GM18511 (cell line): ENCODE measurements around the gene PUM1.

ENCODE experiments used
- ATAC-seq: cut with Tn5 transposase; IDR thresholded peaks from one replicate; pipeline ENCODE4 v1.9.1; 2021; ENCODE audit warnings: mild to moderate bottlenecking, moderate library complexity; ENCODE audit not compliant: unreplicated experiment

The PUM1 gene

DNA sequence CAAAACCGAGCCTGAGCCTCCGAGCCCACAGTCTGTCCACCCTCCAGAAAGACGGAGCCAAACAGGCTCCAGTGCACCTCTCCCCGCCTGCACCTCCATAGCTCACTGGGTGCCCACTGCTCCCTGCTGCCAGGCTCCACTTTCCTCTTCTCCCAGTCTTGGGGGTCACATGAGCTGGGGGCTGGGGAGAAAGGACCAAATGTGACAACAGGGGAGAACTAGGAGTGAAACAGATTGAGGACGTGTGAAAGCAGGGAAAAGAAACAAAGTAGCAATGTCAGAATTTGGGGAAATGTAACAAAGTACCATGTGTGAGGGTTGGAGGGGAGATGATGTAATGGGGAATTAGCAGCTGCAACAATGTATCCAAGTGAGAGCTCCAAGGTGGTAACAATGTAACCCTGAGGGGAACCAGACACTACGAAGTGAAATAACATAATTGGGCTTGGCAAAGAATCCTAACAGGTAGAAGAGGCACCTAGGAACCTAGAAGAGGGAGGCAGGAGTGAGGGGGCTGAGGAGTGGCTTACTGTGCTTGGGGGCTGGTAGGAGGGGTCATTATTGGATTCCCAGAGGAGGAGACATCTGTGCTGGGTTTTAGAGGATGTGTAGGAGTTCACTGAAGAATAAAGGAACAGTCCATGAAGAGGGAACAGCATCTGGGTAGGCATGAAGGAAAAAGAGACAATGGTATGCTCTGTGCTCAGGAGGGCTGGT lies 169.4 kb downstream of the PUM1 start:
- ATAC-seq: no peak

DNA sequence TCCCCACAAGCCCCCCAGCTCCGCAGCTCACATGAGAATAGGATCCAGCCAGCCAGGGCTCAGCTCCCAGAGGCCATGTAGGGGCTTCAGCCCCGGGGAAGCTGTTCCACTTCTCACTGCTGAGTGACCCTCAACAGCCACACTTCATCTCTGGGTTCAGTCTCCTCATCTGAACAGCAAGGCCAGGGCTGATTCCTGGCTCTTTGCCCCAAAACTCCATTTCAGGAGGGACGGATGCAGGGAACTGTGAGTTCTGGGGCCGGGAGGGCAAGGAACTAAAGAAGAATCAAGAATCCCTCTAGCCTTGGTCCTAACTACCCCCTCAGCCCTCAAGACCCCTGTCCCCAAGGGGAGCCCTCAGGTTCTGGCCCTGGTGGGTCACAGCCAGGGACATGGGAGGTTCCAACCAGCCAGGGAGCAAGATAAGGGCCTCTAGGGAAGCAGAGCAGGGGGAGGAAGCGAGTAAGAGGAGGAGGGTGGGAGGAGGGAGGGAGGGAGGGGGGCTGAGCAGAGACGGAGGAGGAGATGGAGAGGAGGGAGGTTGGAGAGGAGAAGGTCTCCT lies 170.1 kb downstream of the PUM1 start:
- ATAC-seq: no peak

DNA sequence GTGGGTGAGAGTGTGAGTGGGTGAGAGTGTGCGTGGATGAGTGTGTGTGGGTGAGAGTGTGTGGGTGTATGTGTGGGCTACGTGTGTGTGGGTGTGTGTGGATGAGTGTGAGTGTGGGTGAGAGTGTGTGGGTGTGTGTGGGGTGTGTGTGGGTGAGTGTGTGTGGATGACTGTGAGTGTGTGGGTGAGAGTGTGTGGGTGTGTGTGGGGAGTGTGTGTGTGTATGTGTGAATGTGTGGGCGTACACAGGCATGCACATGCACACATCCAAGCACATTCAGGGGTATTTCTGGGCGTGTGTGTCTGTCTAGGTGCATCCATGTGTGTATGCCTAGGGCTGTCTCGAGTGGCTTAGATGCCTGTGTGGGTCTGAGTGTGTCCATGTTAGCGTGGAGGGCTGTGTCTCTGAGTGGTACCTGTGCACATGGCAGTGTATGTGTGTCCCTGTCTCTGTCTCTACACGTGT lies 171.0 kb downstream of the PUM1 start:
- no peak for ATAC-seq

DNA sequence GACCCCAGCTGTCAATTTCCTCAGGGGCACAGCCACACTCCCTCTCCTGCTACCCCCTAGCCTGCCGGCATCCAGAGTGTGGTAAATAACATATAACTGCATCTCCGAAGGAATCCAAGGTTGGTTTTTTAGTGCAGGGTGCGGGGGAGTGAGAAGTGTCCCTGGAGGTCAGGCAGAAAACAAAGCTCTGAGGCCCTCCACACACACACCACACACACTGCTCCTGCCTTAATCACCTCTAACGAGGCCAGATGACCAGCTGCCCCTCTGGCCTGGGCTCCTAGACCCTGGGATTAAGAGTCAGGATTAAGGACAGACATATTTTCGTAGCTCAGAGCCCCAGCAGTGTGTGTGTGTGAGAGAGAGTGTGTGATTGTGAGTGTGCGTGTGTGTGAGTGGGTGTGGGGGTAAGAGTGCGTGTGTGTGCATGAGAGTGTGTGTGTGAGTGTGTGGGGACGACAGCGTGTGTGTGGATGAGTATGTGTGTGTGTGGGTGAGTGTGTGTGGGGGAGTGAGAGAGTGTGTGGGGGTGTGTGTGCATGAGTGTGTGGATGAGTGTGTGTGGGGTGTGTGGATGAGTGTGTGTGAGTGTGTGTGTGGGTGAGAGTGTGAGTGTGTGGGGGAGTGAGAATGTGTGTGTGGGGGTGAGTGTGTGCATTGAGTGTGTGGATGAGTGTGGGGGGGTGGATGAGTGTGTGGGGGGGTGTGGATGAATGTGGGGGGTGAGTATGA lies 171.6 kb downstream of the PUM1 start:
- no peak for ATAC-seq

DNA sequence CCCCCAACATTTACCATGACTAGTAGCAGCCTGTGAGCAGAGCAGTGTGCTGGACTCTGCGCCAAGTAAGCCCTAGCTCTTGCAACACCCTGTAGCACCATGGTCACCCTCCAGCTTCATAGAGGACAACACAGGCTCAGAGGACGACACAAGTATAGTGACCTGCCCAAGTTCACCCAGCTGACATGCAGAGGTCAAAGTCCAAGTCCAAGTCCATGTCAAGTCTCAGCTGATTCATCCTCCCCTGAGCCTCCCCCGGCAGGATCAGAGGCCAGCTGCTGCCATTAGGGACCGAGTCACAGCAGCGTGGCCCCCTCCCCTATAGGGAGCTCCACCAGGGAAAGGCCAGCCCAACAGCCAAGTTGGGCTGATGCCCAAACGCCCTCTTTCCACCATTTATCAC lies 172.8 kb downstream of the PUM1 start:
- no peak for ATAC-seq

DNA sequence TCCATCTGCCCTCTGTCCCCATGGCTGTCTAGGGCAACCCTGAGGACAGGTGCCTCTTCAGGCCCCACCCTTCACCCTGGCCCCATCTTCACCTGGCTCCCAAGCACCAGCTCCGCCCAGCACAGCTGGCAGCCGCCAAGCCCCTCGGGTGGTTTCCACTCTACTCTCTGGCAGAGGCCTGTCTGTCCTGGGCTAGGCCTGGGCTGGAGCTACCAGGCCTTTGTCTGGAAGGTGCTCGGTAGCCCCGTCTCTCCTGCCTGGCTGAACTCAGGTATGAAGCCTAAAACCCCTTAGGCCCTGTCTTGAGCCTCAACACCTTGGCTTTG lies 174.3 kb downstream of the PUM1 start:
- ATAC-seq: no peak

DNA sequence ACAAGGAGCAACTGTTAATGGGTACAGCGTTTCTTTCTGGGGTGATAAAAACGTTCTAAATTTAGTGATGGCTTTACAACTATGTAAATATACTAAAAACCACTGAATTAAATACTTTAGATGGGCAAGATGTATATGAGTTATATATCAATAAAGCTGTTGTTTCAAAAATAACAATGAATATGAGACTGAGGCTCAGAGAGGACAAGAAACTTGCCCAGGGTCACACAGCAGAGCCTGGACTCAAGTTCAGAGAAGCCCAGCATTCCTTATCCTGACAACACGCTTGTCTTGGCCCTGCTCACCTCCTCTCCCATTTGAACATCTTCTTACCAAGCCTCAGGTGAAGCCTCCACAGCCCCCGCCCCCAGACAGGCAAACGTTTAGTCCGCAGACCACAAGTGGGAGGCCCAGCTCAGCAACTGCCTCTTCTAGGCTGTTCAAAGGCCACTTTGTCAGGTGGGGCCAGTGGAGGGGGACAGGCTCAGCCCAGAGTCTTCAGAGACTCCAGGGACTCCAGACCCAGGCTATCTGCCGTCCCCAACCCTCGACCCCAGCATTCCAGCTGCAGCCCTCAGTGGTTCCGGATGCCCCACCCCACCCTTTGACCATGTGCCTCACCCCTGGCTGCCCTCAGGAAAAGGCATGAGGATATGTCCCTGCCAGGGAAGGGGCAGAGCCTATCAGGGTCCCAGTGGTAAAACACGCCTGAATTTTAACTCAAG lies 174.9 kb downstream of the PUM1 start:
- no peak for ATAC-seq

DNA sequence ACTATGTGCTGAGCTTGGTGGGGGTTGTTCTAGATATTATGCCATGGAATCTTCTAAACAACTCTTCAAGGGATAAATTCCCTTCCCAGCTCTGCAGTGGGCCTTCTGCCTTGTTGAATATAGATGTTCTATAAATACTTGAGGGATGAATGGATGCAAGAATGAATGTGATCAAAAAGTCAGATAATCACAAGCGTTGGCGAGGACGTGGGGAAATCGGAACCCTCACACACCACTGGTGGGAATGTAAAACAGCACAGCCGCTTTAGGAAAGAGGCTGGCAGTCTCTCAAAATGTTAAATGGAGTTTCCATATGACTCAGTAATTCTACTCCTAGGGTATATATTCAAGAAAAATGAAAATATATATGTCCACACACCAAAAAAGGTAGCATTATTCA lies 176.0 kb downstream of the PUM1 start:
- no peak for ATAC-seq

DNA sequence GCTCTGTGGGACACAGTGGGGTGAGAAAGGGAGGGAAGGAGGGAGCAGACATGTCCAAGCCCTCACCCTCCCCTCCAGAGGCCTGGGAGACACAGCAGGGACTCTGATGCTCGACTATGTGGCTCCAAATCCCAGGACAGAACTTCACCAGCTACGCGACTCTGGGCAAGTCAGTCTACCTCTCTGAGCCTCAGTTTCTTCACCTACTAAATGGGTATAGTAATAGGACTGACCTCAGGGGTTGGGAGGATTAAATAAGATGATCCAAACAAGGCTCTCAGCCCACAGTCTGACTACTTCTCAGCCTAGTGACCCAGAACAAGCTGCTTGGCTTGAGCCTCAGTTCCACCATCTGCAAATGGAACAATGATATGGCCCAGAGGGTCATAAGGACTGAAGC lies 176.5 kb downstream of the PUM1 start:
- ATAC-seq: no peak

DNA sequence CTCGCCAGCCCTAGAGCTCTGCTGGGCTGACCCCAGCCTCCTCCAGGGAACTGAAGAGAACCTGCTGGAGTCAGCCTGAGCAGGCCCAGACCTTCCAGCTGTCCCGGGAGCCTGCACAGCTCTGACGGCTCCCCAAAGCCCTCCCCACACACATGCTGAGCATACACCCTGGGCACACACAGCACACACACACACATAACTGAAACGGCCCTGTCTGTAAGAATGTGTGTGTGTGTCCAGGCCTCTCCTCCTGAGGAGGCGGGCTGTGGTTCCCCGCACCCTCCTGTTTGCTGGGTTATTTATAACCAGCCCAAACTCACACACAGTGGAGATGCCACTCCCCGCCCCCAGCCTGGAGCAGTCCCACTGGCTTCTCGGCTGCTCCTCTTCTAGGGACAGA lies 177.1 kb downstream of the PUM1 start:
- no peak for ATAC-seq

DNA sequence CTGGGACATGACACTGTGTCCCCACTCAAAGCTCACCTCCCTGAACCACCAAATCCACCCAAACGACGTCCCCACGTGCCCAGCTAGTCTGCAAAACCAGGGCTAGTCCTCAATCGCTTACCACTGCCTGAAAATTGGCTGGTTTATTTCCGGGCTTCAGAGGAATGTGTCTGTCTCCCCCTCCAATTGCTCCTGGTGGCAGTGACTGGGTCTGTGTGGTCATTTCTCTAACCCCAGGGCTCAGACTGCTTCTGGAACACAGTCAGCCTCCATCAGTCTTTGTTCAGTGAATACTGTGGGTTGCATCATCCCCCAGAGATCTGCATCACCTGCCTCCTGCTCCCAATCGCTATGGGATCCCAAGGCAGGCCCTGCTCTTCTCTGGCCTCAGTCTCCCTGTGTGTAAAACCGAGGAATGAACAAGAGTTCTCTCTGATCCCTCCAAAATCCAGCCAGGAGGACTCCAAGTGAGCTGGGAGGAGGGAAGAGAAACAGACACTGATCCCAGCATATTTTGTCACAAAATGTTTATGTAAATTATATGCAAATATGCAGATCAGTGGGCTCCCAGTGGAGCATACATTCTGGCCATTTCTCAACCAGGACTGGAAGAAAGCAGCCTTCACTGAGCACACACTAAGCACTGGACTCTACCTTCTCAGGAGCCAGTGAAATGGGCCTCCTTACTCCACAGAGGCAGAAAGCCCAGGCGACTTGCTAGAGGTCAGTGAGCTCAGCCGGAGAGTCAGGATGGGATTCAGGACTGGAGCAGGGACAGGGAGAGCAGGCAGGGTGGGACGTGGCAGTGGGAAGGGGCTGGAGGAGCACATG lies 177.8 kb downstream of the PUM1 start:
- no peak for ATAC-seq

DNA sequence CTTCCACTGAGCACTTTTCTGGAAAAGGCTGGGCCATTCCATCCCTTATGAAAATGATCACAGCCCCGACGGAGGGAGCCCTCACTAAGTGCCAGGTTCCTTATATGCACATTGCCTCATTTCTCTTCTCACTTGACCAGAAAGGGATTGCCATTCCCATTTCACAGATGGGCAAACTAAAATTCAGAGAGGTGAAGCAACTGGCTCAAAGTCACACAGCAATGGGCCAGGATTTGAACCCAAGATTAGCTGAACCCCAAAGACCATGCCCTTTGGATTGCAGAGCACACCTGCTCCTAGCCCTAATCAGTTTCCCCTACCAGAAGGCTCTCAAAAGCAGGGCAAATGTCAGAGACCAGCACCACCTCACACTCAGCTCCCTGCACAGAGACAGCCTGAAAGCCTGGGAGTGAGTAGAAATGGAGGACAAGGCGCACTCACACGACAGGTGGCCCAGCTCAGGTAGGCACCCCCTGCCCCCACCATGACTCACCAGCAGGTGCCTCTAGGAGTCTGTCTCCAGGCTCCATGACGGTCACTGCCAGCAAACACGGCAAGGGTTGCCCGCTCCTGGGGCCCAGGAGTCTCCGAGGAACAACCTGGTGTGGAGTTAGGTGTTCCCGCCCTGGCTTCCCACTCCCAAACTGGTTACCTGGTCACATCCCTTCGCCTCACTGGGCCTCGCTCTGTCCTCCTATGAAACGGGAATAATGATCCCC lies 178.6 kb downstream of the PUM1 start:
- ATAC-seq: no peak

DNA sequence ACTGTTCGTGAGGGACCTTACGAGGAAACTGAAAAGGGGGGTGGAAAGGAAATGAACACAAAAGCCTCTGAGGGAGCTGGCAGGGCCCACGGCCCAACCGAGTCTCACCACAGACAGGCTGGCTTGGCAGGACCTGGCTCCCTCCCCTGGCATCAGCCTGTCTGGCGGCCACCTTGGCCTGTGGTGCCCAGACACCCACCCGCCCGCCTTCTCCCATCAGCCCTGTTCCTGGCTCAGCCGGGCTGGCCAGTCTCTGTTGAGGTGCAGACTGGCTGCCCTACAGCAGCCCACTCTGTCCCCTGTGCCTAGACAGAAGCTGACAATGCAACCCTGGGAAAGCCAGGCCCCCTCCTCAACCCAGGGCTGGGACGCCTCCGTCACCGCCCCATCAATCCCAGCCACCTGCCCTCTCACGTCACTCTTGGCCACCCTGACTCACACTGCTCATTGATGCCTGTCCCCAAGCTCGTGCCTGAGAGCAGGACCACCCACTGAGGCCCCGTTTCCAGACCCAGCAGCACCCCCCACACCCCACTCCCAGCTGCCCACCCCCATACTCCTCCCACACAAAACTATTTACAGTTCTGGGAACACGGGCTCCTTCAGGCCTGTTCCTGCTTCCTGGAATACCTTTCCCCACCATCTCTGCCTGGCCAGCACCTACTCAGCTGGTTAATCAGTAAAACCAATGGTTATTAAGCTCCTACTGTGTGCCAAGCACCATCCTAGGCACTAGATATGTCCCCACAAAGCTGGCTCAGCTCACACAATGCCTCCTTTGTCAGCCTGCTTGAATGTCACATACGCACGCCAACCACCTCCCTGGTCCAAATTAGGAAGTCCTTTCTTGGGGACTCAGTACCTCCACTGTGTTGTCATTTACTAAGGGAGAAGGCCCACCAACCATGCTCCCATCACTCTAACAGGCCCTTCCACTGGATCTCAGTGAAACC lies 179.7 kb downstream of the PUM1 start:
- no peak for ATAC-seq

DNA sequence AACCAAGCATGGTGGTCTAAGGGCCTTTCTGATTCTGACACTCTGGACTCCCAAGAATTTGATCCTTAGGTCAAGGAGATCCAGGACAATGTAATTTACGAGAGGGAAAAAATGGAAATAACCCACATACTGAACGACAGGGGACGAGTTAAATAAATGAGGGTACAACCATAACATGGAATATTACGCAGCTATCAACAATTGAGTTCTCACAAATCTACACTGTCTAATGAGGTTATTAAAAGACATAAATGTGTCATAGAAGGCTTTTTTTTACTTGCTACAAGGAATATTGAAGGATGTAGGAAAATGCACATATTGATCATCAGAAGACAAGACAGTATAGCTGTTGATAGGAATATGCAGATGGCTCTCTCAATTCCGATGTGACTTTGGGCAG lies 180.8 kb downstream of the PUM1 start:
- ATAC-seq: no peak

DNA sequence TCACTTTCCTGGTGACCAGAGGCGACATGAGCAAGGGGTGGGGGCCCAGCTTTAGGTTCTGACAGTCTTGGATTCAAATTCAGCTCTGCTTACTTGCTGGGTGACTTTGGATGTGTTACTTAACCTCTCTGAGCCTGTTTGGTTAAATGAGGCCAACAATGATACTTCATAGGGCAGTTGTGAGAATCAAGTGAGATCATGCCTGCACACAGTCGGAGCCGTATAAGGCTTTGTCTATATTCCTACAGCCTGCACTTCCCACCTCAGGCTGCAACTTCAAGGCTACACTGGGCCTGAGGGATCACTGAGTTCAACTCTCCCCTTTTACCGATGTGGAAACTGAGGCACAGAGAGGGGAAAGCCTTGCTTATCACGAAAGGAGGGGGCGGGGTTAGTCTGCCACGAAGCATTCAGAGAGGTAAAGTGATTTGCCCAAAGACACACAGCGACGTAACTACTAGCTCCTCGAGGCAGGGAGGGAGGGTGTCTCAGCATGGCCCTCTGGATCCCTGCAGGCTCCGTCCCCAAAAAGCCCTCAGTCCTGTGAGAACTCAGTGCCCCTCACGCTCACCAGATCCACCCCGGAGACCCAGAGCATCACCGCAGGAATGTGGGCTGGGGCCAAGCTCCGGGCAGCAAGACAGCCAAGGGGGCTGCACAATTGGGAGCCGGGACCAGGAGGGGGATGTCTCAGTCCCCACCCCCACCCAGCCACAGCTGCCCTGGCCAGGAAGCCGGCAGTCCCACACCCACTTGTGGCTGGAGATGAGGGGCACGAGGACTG lies 181.9 kb downstream of the PUM1 start:
- ATAC-seq: no peak

DNA sequence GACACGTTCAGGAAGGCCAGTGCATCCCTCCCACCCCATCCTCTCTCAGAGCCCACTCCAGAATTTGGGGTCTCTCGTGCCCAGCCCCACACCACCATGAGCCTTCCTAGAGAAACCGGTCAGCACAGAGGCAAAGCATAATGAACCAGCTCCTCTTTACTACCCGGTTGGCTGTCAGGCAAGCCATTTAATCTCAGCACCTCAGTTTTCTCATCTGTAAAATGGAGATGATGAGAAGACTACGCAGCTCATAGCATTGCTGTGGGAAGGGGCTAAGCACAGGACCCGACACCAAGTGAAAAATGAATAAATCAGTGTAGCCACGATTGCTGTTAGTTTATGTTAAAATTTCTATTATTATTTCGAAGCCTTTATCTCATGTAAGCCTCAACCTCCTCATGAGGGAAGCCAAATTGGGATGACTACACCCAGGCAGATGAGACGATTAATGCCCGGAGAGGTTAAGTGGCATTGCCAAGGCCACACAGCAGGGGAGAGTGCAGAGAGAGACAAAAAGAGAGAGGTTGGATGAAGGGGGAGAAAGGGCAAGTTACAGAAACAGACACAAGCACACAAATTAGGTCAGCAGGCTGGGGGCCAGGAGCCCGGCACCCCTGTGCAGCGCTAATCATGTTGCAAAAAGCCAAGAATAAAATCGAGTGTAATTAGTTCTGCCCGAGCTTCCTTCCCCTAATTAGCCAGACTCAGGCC lies 182.7 kb downstream of the PUM1 start:
- ATAC-seq: no peak
